K562 (cell line): Measurements from ENCODE around the gene PRPF6. TPM values are rescaled to one million over a fixed set of nuclear protein-coding genes. Genes with fewer than 3 reads are reported as not detected.

Experiments
- ATAC-seq: fragments of 200-7000 bp; cut with Tn5 transposase; 3 replicates; pipeline ENCODE4 v1.9.1; 2020; ENCODE audit warnings: moderate library complexity
- BruUV-seq: library from RNA; stranded (reverse); fragments of 400-500 nt; replicated peaks from 2 replicates; lab custom pipeline; 2021; lab: Mats Ljungman, UMichigan
- CTCF ChIA-PET: fragments of 300-600 bp; formaldehyde crosslinking; extraction: SDS; loops from one replicate; lab custom pipeline; 2021; ENCODE audit warnings: low intra/inter-chr PET ratio; lab: Yijun Ruan, JAX
- POLR2A ChIA-PET: fragments of 300-600, 350-650 bp; sonication (Branson Sonifier 250); formaldehyde crosslinking; extraction: SDS; loops from one replicate; lab custom pipeline; 2021; ENCODE audit warnings: antibody characterized with exemption, inconsistent platforms; lab: Yijun Ruan, JAX
- DNase-seq, 4 experiments: peaks; one replicate each; pipeline versions ENCODE4 v3.0.0 to v3.0.0-alpha.2; 2011 to 2018; ENCODE audit warnings: low spot score in 3 of 4, mixed read lengths in 3 of 4; ENCODE audit errors: extremely low read depth in 1 of 4
- FAIRE-seq: peaks from 2 replicates; lab custom pipeline; 2011; peaks lifted over from hg19 to GRCh38; lab: Jason Lieb, UNC
- H2AFZ ChIP-seq: 2 replicates; pipeline ENCODE4 v1.6.0; 2011; ENCODE audit warnings: low read depth, low read length, control low read depth, inconsistent platforms
- H3K27ac ChIP-seq: fragments of 200-600 bp; 3 replicates; pipeline ENCODE4 v1.8.0; 2011; ENCODE audit warnings: low read depth, mild to moderate bottlenecking, control low read depth, inconsistent platforms, low read length, moderate library complexity, mixed read lengths; ENCODE audit errors: extremely low read depth
- H3K27me3 ChIP-seq, 2 experiments: fragments of 300-600 bp in 1 of 2; 2 replicates in 1 of 2; 3 replicates in 1 of 2; pipeline versions ENCODE4 v1.6.0 to v1.8.0; 2011; ENCODE audit warnings: inconsistent platforms in 2 of 2, low read length in 2 of 2, mild to moderate bottlenecking in 1 of 2, mixed read lengths in 1 of 2, moderate library complexity in 1 of 2; ENCODE audit not compliant: control insufficient read depth in 2 of 2, insufficient read depth in 2 of 2
- H3K36me3 ChIP-seq: fragments of 300-600 bp; 3 replicates; pipeline ENCODE4 v1.8.0; 2011; ENCODE audit warnings: mild to moderate bottlenecking, low read length, inconsistent platforms; ENCODE audit not compliant: control insufficient read depth, insufficient read depth
- H3K4me1 ChIP-seq, 2 experiments: fragments of 200-600 bp in 1 of 2; replicated peaks in 1 of 2; 2 replicates in 1 of 2; 3 replicates in 1 of 2; pipeline versions ENCODE4 v1.5.1 to v1.8.0; 2011; ENCODE audit warnings: inconsistent platforms in 2 of 2, low read length in 2 of 2, mild to moderate bottlenecking in 1 of 2, mixed read lengths in 1 of 2, moderate library complexity in 1 of 2; ENCODE audit not compliant: control insufficient read depth in 2 of 2, insufficient read depth in 2 of 2
- H3K4me2 ChIP-seq: 2 replicates; pipeline ENCODE4 v1.6.1; 2011; ENCODE audit warnings: low read length, control low read depth, inconsistent platforms, mixed read lengths; ENCODE audit not compliant: insufficient read depth
- H3K4me3 ChIP-seq: fragments of 200-600 bp; sonication (generic), shearing (Covaris generic); 2 replicates; pipeline ENCODE4 v1.5.1; 2016; ENCODE audit warnings: control low read depth, inconsistent platforms
- H3K79me2 ChIP-seq: fragments of 200-600 bp; 3 replicates; pipeline ENCODE4 v1.8.0; 2011; ENCODE audit warnings: low read length, inconsistent platforms; ENCODE audit not compliant: control insufficient read depth, insufficient read depth
- H3K9ac ChIP-seq, 2 experiments: 2 replicates each; pipeline versions ENCODE4 v1.6.0 to v1.6.1; 2011; ENCODE audit warnings: low read depth in 2 of 2, low read length in 2 of 2, control low read depth in 1 of 2, inconsistent platforms in 1 of 2, mild to moderate bottlenecking in 1 of 2, mixed read lengths in 1 of 2; ENCODE audit not compliant: insufficient read depth in 1 of 2
- H3K9me1 ChIP-seq: one replicate; pipeline ENCODE4 v1.6.0; 2011; ENCODE audit warnings: inconsistent platforms, mild to moderate bottlenecking, low read length, moderate library complexity; ENCODE audit not compliant: control insufficient read depth, insufficient read depth
- H3K9me3 ChIP-seq: replicated peaks from 2 replicates; pipeline ENCODE4 v1.5.1; 2011; ENCODE audit warnings: low read depth, low read length, inconsistent platforms; ENCODE audit not compliant: control insufficient read depth, insufficient read depth
- H4K20me1 ChIP-seq: replicated peaks from 2 replicates; pipeline ENCODE4 v1.6.1; 2011; ENCODE audit warnings: low read length, inconsistent platforms, mixed read lengths; ENCODE audit not compliant: control insufficient read depth, insufficient read depth
- BACH1 ChIP-seq: fragments of 200-800 bp; sonication (Bioruptor generic); IDR thresholded peaks from 2 replicates; pipeline ENCODE4 v1.6.1; 2016; ENCODE audit warnings: missing genetic modification characterization, missing compliant biosample characterization
- BRF1 ChIP-seq: IDR thresholded peaks from 3 replicates; pipeline ENCODE4 v1.6.1; 2011; ENCODE audit warnings: borderline replicate concordance, mild to moderate bottlenecking; ENCODE audit not compliant: insufficient read length; ENCODE audit errors: extremely low read depth
- ELF1 ChIP-seq: fragments of 200-800 bp; sonication (Bioruptor generic); IDR thresholded peaks from 2 replicates; pipeline ENCODE4 v1.6.1; 2016; ENCODE audit warnings: missing genetic modification characterization, missing compliant biosample characterization
- HSF4 ChIP-seq: fragments of 250-450 bp; sonication (Bioruptor Pico); IDR thresholded peaks from 2 replicates; pipeline ENCODE4 v2.1.2; 2022; ENCODE audit warnings: mild to moderate bottlenecking, moderate library complexity, borderline replicate concordance
- SRF ChIP-seq, 2 experiments: fragments of 250-450, 450-650 bp in 1 of 2; sonication (Bioruptor Pico) in 1 of 2; sonication (generic) in 1 of 2; formaldehyde crosslinking; IDR thresholded peaks; 2 replicates each; pipeline versions ENCODE4 v1.5.0 to v1.5.1; 2020 to 2022; ENCODE audit warnings: mild to moderate bottlenecking in 1 of 2, missing genetic modification reagents in 1 of 2
- ZNF232 ChIP-seq: sonication (generic); formaldehyde crosslinking; IDR thresholded peaks from 2 replicates; pipeline ENCODE4 v1.8.0; 2022; ENCODE audit warnings: mild to moderate bottlenecking, missing genetic modification reagents
- WGBS: fragments of 100-300 bp; shearing (Covaris generic); methylation state at CpG from one replicate; pipeline ENCODE4 v1.1.6; 2016; ENCODE audit warnings: low coverage, mixed read lengths; ENCODE audit not compliant: insufficient coverage; ENCODE audit errors: missing lambda C conversion rate; 5-methylcytosine and 5-hydroxymethylcytosine counted together
- in situ Hi-C: fragments of 300-500 bp; cut with MboI; formaldehyde crosslinking; loops from 4 replicates; pipeline ENCODE4 v1.15.0; 2018; ENCODE audit warnings: inconsistent platforms, mixed read lengths
- intact Hi-C: fragments of 100-400 bp; cut with micrococcal nuclease; formaldehyde crosslinking; loops from 2 replicates; pipeline ENCODE4 v1.14.2; 2022
- polyA plus RNA-seq, 8 experiments: library from polyadenylated mRNA; depleted of rRNA in 4 of 8; stranded (reverse) in 5 of 8; unstranded in 3 of 8; fragments of >200 nt; fragmentation: Nextera tagmentation in 2 of 8; fragmentation: Illumina TruSeq in 1 of 8; extraction: Ambion mirVana in 2 of 8; extraction: Trizol in 1 of 8; gene quantifications; 2 replicates each; pipeline versions ENCODE4 v1.2.1 to v1.2.3, GENCODE V29; 2011 to 2014; ENCODE audit warnings: inconsistent platforms in 1 of 8, missing spikeins in 1 of 8
- total RNA-seq, 7 experiments: library from RNA; depleted of rRNA in 6 of 7; stranded (reverse); fragments of >200 nt in 6 of 7; fragmentation: Illumina TruSeq in 2 of 7; extraction: Trizol in 2 of 7; gene quantifications; 2 replicates each; pipeline versions ENCODE4 v1.2.1 to v1.2.3, GENCODE V29; 2011 to 2021; ENCODE audit warnings: low replicate concordance in 1 of 7

The PRPF6 gene
- total and polyA plus RNA-seq, 9 of the 15 experiments (the other 6 are each of a cell fraction or from before 2014, with no cell fraction given), result 4.2 to 83.2 (median 59.9) TPM

- WGBS, result 90% methylated on average over 16 of the region's 17 CpGs
- Histone ChIP-seq H3K9me3 (no peaks in the 10 kb centered on the region), H4K20me1 (peaks cover 63% of the 10 kb centered on the region), H3K36me3 (peaks cover 35% of the 10 kb centered on the region; the same call in 1 of the 3 replicates), H2AFZ (no peak overlapping the region), H3K27ac (no peak overlapping the region), H3K9me1 (peaks cover 21% of the 10 kb centered on the region), H3K27me3 (no peaks in the 10 kb centered on the region), H3K9ac (peak overlapping the region in 1 of 2 experiments; percentile 55; a peak in 2 of 4 replicates), H3K4me3 (no peak overlapping the region), H3K79me2 (peaks cover 92% of the 10 kb centered on the region), H3K4me1 (peaks cover 25 to 90% of the 10 kb centered on the region in 2 experiments), H3K4me2 (no peak overlapping the region)
- ATAC-seq, result no peak
- ChIA-PET CTCF (no interaction called here), POLR2A (interaction anchor here (0.5 to 0.6 kb wide), 4 partner anchors 253 to 667 kb away, joined by 3 to 4 read pairs (median 3); no protein-coding TSS in a partner anchor)
- no peak for FAIRE-seq
- no peak for DNase-seq
- intact Hi-C loops (no loop called here), in situ Hi-C loops (no loop called here)
- TF ChIP-seq ELF1 (no peak), SRF (CRISPR knock-in tag; IDR thresholded peaks at IDR 0.05) (no peak), BRF1 (no peak), HSF4 (no peak), ZNF232 (CRISPR knock-in tag) (no peak), BACH1 (no peak)
- TF ChIP-seq, all 486 proteins: peak for 0
- no TSS peak for BruUV-seq
These were observed 29.3 kb upstream of the PRPF6 start for GRCh38 chr20:63951398-63952209.
